Activated CD8-positive, alpha-beta memory T cell treated with anti-CD3 and anti-CD28 coated beads, Interleukin-2, amount 50 U/mL, for 4 hours (primary cell): ENCODE measurements around the gene TBC1D19.

Experiments used
- DNase-seq: peaks from one replicate; pipeline ENCODE4 v3.0.0-alpha.2; 2020

The TBC1D19 gene

GRCh38 chr4:26741491-26741871 lies 157.6 kb downstream of the TBC1D19 start:
- DNase-seq: no peak

- no peak for DNase-seq
These were observed 162.9 kb downstream of the TBC1D19 start for GRCh38 chr4:26746802-26747213.

GRCh38 chr4:26748811-26749210 lies 164.9 kb downstream of the TBC1D19 start:
- DNase-seq: no peak

DNA sequence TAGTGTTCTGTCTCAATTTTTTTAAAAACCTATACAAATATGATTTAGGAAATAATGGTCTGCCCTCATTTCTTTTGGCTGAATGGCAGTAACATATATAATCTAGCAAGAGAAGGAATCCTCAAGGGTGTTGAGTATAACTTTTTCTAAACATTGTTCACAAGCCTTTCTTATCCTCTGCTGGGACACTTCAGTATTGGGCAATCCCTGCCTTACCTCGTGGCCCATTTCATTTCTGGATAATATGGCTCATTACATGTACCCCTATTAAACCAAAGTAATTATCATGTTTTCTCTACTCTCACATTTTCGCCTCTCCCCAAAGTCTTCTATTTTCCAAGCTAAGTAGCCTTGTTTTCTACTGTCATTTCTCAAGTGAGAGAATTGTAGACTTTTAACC lies 166.0 kb downstream of the TBC1D19 start:
- no peak for DNase-seq

GRCh38 chr4:26751004-26751403 lies 167.1 kb downstream of the TBC1D19 start:
- no peak for DNase-seq

DNA sequence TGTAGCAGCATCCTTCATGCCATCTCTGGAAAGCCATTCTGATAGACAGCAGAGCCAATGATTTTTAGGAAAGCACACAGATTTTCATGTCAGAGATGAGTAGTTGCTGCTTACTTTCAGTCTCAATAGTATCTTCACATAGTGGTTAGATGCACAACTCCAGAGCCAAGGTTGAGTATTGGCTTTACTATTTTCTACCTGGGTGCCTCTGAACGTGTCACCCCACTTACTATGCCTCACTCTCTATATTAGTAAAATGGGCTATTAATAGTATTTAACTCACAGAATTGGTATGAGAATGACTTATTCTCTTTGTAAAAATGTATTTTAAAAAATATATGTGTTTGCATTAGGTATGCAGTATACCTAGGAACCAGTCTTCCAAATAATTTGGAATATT lies 168.0 kb downstream of the TBC1D19 start:
- DNase-seq: no peak

DNA sequence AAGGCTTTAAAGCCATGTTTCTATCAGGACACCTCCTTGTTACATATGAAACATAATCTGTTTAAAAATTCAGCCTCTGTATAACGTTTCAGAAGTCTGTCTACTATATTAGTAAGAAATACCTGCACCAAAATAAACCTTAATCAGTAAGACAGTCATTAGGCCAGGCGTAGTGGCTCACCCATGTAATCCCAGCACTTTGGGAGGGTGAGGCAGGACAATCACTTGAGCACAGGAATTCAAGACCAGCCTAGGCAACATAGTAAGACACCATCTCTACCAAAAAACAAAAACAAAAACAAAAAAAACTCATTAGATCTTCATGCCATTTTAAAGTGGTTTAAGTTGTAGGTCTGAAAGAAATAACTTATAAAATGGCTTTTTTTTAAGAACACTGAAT lies 169.3 kb downstream of the TBC1D19 start:
- no peak for DNase-seq

DNA sequence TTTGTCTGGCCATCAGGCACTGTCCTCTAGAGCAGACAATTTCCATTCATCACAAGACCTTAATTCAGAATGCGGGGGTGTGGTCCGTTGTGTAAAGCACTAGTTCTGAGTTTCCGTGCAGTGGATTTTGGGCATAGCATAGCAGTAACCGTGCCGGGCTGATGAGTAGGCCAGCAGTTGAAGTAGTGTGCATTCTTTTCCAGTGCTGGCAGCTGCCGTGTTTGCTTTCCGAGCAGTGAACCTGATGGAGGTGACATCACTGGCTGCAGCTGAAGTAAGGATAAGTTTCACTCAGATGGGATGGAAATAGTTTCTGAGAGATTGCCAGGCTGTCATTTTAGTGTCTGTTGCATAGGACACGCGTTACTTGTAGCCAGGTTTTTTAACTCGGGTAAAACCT lies 169.7 kb downstream of the TBC1D19 start:
- no peak for DNase-seq

- DNase-seq: no peak
These were observed 173.9 kb downstream of the TBC1D19 start for GRCh38 chr4:26757751-26758150.

- no peak for DNase-seq
These were observed 175.0 kb downstream of the TBC1D19 start for GRCh38 chr4:26758899-26759298.

DNA sequence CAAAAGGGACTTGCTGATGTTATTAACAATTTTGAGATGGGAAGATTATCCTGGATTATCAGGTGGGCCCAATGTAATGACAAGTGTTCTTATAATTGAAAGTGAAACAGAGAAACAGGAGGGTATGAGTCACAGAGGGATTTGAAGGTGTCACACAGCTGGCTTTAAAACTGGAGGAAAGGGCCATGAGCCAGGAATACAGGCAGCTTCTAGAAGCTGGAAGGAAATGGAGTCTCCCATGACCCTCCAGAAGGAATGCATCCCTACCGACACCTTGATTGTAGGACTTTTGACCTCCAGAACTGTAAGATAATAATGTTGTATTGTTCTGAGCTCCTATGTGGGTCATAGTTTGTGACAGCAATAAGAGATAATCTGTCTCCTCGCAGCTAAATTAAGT lies 178.8 kb downstream of the TBC1D19 start:
- no peak for DNase-seq

- DNase-seq: no peak
These were observed 179.2 kb downstream of the TBC1D19 start for GRCh38 chr4:26763063-26763462.

GRCh38 chr4:26763648-26764047 lies 179.8 kb downstream of the TBC1D19 start:
- no peak for DNase-seq

DNA sequence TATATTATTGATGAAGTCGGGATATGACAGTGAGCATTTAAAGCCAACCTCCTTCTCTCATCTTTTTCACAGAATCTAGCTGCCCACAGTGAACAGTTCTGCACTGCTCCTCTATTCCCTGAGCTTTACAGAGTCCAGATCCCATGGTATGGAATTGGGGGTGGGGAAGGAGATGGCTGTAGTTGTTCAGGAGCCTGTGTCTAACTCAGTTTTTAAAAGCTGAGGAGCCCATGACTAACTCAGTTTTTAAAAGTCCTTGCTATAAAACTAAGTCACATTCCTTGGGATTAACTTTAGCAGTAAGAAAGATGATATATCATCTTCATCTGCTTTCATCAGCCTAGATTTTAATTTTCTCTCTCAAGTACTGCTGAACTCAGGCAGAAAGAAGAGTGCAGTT lies 180.3 kb downstream of the TBC1D19 start:
- DNase-seq: no peak

DNA sequence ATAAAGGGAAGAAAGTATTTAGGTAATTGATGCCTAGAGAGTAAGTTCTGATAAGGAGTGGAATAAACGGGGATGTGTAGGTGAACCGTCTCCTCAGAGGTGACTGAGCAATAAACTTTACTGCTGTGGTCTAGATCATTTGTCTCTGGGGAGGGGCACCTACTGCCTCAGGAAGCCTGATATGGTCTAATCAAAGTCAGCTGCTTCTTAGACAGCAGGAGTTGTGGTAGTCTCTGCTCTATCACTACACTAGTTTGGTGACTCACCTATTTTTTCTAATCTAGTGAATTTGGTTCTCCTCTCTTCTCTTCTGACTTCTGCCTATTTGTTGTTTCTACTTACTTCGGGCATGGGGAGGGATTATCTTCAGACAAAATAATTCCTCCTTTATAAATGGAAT lies 181.6 kb downstream of the TBC1D19 start:
- no peak for DNase-seq

GRCh38 chr4:26766141-26766540 lies 182.3 kb downstream of the TBC1D19 start:
- DNase-seq: no peak

DNA sequence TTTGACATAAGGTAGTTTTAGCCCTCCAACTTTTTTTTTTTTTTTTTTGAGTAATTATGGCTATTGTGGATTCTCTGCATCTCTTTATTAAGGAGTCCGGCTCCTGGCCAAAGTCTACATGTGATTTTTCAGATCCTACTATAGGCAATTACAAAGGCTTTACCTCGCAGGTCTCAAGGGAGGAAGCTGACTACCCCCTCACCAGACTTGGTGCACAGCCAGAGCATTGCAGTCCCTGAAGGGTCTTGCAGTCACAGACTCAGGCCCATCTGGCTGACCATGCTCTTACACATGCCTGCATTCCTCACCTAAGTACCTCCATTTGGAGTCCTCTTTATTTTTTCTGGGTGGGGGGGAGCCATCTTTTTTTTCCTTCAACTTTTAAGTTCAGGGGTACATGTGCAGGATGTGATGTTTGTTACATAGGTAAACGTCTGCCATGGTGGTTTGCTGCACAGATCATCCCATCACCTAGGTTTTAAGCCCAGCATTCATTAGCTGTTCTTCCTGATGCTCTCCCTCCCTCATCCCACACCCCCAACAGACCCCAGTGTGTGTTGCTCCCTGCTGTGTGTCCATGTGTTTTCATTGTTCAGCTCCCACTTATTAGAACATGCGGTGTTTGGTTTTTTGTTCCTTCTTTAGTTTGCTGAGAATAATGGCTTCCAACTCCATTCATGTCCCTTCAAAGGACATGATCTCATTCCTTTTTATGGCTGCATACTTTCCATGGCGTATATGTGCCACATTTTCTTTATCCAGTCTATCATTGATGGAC lies 188.4 kb downstream of the TBC1D19 start:
- no peak for DNase-seq

DNA sequence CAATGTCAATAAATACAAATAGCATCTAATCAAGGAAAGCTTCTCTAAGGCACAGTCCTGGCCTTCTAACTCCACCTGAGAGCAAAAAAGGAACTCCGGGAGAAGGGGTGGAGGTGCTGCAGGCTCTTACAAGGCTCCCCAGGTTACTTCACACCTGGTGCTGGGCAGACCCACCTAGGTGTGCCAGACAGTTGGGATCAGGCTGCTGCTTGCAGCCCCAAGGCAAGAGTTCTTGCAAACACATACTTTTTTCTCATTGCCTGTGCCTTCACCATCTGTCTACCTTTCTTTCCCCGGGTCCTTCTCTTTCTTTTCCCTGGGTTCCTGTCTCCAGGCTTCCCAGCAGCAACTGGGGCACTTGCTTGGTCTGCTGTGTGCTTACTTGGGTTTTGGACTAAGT lies 195.3 kb downstream of the TBC1D19 start:
- no peak for DNase-seq

DNA sequence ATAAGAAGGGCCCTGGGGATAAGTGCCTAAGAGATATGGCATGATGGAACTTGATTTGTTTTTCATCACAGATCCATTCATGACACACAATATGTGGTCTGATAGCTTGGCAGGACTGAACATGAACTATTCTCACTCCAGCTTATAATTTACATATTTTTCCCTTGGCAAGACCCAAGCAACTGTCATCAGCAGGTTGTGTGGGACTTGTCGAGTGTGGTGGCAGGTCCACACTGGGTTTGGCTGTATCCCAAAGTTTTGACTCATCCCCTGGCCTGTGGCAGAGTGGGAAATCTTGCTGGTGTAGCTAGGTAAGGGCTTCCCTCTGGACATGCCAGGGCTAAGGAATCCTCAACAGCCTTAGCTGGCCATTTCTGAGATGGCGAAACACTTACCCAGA lies 195.8 kb downstream of the TBC1D19 start:
- DNase-seq: no peak

- DNase-seq: no peak
These were observed 196.7 kb downstream of the TBC1D19 start for GRCh38 chr4:26780539-26780938.

DNA sequence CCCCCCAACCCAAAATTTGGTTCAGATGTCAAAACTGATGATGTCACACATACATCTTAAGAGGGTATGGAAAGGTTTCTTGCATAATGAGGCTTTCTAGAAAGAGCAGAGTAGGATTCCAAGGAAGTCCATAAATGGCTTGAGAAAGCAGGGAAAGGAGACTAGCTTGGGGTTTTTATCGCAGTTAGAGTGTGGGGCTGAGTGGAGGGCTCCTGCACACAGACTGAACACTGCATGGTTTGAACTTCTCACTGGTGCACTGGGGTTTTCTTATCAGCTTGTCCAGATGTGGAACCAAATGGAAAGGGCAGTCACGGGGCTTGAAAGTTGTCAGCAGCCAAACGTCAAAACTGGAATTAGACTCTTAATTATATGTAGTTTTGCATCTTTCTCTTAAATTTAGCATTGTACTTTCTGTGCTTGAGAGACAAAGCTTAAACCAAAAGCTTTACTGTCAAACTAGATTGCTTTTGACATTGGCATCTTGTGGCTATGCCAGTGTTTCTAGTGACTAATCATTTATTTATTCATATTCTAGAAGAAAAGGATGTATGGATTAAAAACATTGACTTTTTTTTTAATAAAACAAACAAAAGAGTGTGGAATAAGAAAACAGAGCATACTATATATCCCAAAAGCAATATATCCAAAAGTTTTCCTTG lies 198.4 kb downstream of the TBC1D19 start:
- DNase-seq: no peak

GRCh38 chr4:26782830-26783202 lies 198.9 kb downstream of the TBC1D19 start:
- DNase-seq: no peak

DNA sequence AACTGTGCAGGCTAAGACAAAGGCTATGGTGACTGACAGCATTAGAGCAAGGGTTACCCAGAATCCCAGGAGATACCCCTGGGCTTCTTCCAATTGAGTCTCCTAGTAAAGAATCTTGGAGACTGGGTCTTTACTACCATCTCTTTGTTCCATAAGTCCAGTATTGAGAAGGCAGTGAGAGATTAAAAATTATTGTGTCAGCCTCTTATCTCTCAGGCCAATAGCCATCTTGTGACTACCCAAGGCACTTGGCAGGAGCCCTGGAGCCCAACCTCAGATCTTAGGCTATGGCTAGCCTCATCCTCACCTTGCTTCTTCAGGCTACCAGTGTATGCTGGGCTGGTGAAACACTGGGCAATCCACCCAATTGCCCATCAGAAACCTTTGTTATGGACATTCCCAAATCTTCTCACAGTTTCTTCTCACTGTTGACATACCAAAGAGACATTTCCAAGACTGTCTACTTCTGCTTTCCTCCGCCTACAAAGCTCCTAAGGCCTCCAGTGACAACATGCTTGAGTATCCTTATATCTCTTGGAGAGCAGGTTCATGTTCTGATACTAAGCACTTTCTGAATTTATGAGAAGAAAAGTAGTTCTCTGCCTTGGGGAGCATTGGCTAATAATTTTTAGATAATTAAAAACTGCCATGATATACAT lies 200.5 kb downstream of the TBC1D19 start:
- no peak for DNase-seq

- DNase-seq: no peak
These were observed 201.4 kb downstream of the TBC1D19 start for GRCh38 chr4:26785312-26785711.
